OCI-M1 (cell line): ENCODE measurements around the gene STARD3NL.
A peak's percentile ranks its signal among the peaks of the same experiment; 100 is the strongest.
"Not testable (repeated sequence)": the region's sequence is repeated elsewhere in the genome, so short reads cannot be mapped to it uniquely, and the experiment has no call there.

Source experiments
- DNase-seq: peaks from one replicate; lab custom pipeline; 2025; lab: John Stamatoyannopoulos, UW

The STARD3NL gene, protein sequence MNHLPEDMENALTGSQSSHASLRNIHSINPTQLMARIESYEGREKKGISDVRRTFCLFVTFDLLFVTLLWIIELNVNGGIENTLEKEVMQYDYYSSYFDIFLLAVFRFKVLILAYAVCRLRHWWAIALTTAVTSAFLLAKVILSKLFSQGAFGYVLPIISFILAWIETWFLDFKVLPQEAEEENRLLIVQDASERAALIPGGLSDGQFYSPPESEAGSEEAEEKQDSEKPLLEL

GRCh38 chr7:38178004-38178694 lies at the start of gene STARD3NL:
TSS of gene STARD3NL (plus strand) at chr7:38178245. CDS start at chr7:38207505, 29,260 bp downstream.
- peak; percentile 98 for DNase-seq

DNA sequence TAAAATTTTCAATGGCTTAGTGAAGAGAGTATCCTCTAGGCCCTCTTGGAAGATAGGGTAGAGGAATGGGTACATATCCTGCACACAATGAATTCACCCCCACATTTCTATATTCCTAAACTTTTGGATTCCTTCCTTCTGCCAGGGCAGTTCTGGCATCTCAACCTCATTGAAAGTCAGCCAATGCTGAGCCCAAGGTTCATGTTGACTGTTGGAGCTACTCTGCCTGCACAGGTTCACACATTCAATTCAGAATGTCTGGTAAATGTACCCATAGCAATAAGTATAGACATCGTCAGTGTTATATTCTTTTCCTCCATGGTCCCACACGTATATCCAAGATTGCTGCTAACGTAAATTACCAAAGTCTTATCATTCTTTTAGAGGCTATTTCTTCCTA lies 48.9 kb upstream of the STARD3NL start:
- no peak for DNase-seq

DNA sequence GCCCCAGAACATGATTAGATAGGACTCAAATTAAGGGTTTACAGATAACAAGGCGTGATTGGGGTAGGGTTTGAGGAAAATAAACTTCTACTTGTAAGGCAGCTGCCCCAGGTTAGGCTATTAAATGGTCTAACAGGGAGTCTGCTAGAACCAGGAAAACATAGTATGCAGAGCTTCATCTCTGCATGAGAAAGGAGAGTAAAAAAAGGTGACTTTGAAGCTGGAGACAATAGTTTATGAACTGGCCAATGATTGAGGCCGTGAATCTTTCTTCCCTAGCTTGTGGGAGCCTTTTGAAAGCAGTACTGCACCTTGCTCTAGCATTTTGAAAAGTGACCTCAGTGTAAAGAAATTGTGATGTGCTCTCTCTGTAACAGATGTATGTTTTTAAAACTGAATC lies 48.5 kb upstream of the STARD3NL start:
- no peak for DNase-seq

GRCh38 chr7:38138171-38138570 lies 39.9 kb upstream of the STARD3NL start:
- DNase-seq, result no peak

GRCh38 chr7:38141187-38141586 lies 36.9 kb upstream of the STARD3NL start:
- no peak for DNase-seq

GRCh38 chr7:38142736-38143135 lies 35.3 kb upstream of the STARD3NL start:
- DNase-seq, result no peak

GRCh38 chr7:38147005-38147404 lies 31.0 kb upstream of the STARD3NL start:
- DNase-seq, result no peak

- DNase-seq, result no peak
Observed at GRCh38 chr7:38151556-38151955, 26.5 kb upstream of the STARD3NL start.

DNA sequence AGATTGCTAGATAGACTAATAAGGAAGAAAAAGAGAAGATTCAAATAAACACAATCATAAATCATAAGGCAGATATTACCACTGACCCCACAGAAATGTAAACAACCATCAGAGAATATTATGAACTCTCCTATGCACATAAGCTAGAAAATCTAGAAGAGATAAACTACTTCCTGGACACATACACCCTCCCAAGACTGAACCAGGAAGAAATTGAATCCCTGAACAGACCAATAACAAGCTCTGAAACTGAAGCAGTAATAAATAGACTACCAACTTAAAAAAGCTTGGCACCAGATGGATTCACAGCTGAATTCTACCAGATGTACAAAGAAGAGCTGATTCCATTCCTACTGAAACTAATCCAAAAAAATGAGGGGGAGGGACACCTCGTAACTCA lies 24.5 kb upstream of the STARD3NL start:
- no peak for DNase-seq

GRCh38 chr7:38154278-38154677 lies 23.8 kb upstream of the STARD3NL start:
- DNase-seq, result no peak

DNA sequence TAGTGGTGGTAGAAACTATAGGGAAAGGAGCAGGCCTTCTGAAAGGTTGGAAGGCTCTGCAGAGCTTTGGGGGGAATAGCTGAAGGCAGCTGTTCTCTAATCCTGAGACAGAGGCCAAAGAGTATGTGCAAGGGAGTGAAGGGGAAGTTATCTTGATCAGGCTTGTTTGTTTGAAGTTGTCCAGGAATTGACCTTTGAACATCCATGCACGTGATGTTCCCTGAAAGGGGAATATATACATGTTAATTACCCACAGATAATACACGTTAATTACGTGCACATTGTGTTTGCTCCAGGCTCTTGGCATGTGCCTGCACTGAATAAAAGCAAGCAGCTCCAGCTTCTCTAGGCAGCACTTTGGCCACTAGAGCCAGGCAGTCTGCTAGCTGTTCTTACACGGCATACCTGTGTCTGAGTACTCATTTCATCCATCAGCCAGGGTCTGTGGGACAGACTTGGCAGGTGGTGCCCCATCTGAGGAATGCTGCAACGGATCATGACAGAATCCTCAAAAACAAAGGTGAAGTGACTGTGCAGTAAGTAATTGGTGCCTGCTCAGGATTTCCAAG lies 18.0 kb upstream of the STARD3NL start:
- DNase-seq, result no peak

GRCh38 chr7:38162036-38162435 lies 16.0 kb upstream of the STARD3NL start:
- no peak for DNase-seq

GRCh38 chr7:38163671-38164070 lies 14.4 kb upstream of the STARD3NL start:
- DNase-seq, result no peak

- DNase-seq, result peak; percentile 5
Observed at GRCh38 chr7:38168890-38169570, 9.0 kb upstream of the STARD3NL start.

- DNase-seq, result no peak
Observed at GRCh38 chr7:38169847-38170246, 8.2 kb upstream of the STARD3NL start.

GRCh38 chr7:38171623-38172391 lies 6.2 kb upstream of the STARD3NL start:
- DNase-seq, result peak; percentile 60

GRCh38 chr7:38175547-38175946 lies 2.5 kb upstream of the STARD3NL start:
- not testable (repeated sequence) for DNase-seq

DNA sequence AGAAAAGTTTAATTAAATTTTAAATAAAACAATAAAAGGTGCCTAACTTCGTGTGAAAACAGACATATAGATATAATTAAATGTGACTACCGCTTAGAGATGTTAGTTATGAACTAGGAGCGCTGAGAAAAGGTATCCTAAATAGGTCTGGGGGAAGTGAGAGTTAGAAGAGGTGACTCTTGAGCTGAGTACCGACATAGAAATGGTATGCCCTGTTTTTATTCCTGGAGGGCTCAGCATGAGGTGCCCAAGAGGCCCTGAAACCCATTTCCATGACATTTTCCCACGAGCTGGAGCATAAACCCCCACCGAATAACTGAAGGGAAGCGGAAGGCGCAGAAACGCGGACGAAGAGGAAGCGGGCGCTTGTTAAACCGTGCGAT lies 433 bp upstream of the STARD3NL start:
- DNase-seq, result no peak

- DNase-seq, result peak; percentile 76
Observed at GRCh38 chr7:38178695-38179344, 775 bp downstream of the STARD3NL start.

- DNase-seq, result peak; percentile 26
Observed at GRCh38 chr7:38179776-38180226, 1.8 kb downstream of the STARD3NL start.

DNA sequence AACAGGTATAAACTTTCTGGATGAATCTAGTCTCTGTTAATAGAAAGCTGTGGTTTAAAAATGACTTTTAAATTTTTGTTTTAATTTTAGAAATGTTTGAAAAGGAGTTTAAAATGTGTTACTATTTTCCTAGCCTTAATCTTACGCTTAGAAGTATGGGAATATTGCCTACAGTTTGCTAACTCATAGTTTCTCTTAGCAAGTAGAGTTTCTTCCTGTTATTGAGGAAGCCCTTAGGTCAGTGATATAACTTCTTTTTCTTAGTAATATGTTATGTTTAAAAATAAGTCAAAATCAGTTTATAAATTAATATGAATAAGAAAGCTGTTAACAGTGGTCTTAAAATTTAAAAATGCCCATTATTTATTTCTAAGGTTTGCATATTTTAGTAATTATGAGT lies 3.1 kb downstream of the STARD3NL start:
- peak; percentile 20 for DNase-seq
